AG10803 (cell line): ENCODE results near the gene F8A1.
A peak's percentile ranks its signal among the peaks of the same experiment; 100 is the strongest.
"Not testable (repeated sequence)": the region's sequence is repeated elsewhere in the genome, so short reads cannot be mapped to it uniquely, and the experiment has no call there.

Experiments
- DNase-seq: peaks from one replicate; pipeline ENCODE4 v3.0.0; 2010; ENCODE audit warnings: low read depth
- H3K4me3 ChIP-seq: 2 replicates; pipeline ENCODE4 v1.5.1; 2011; ENCODE audit warnings: mild to moderate bottlenecking, low read length, control low read depth
- CTCF ChIP-seq: conservative IDR thresholded peaks from 2 replicates; pipeline ENCODE4 v1.5.1; 2011; ENCODE audit warnings: mild to moderate bottlenecking, low read length, control low read depth, inconsistent platforms

F8A1 gene

GRCh38 chrX:154886069-154886788 is at the start of gene F8A1:
F8A1 (plus strand) TSS chrX:154886355; CDS start chrX:154886375, 20 bp downstream.
- not testable (repeated sequence) for DNase-seq
- peak within 1 kb of the TSS; percentile 34 for H3K4me3 ChIP-seq

DNA sequence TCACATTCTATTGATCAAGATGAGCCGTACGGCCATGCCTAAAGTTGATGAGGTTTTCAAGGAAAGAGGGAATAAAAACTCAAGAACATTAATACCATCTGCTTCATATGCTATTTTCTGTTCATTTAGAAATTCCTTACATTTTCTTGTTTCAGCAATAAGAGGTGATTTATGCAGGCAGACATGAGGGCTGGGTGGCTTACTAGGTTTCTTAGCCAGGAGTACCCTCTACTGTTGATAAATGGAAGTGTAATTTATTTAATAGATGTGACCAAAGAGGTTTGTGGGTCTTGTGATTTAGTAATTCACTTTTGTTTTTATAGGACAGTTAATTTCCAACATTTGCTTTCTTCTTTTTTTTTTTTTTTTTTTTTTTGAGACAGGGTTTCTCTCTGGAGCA is 45.3 kb upstream of the F8A1 start:
- no peak overlapping the region for H3K4me3 ChIP-seq
- peak; percentile 77 for DNase-seq
- TF ChIP-seq CTCF, result peak; percentile 58

DNA sequence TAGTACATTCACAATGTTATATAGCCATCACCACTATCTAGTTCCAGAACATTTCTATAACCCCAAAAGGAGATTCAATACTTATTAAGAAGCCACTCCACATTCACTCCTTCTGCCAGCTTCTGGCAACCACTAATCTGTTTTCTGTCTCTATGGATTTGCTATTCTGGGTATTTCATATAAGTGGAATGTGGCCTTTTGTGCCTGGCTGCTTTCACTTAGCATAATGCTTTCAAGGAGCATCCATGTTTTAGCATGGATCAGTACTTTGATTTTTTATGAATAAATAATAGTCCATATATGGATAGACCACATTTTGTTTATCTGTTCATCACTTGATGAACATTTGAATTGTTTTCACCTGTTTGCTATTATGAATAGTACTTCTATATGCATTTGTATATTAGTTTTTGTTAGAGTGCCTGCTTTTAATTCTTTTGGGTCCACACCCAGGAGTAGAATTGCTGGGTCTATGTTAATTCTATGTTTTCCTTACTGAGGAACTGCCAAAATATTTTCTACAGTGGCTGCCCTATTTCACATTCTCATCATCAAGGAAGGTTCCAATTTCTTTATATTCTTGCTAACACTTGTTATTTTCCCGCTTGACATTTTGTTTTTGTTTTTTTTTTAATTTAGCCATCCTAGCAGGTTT is 35.1 kb upstream of the F8A1 start:
- no peak for TF ChIP-seq CTCF
- no peak overlapping the region for H3K4me3 ChIP-seq
- DNase-seq, result no peak

DNA sequence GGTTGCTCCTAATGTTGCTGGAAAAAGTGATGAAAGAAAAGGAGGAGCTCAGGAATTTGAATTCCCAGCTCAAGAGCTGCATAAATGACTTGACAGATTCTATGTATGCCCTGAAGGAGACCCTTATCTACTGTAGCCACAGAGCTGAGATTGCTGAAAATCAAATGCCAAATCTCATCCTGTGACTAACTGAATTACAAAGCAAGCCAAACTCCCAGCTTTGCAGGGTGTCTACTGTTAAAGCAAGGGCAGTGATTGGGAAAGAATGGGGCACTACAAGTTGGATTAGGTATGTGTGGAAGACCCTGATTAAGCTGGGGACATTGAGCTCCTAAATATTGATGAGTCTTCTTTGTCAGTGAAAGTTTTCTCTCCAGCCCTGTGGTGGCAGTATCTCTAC is 30.9 kb upstream of the F8A1 start:
- DNase-seq, result no peak
- no peak for TF ChIP-seq CTCF
- no peak overlapping the region for H3K4me3 ChIP-seq

DNA sequence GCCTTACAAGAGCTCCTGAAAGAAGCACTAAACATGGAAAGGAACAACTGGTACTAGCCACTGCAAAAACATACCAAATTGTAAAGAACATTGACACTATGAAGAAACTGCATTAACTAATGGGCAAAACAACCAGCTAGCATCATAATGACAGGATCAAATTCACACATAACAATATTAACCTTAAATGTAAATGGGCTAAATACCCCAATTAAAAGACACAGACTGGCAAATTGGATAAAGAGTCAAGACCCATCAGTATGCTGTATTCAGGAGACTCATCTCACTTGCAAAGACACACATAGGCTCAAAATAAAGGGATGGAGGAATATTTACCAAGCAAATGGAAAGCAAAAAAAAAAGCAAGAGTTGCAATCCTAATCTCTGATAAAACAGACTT is 17.6 kb upstream of the F8A1 start:
- not testable (repeated sequence) for DNase-seq, H3K4me3 ChIP-seq

GRCh38 chrX:154873329-154873728 is 12.8 kb upstream of the F8A1 start:
- no peak for TF ChIP-seq CTCF
- no peak overlapping the region for H3K4me3 ChIP-seq
- DNase-seq, result no peak

- not testable (repeated sequence) for DNase-seq, H3K4me3 ChIP-seq
Measured at GRCh38 chrX:154884069-154884468, 2.1 kb upstream of the F8A1 start.

- H3K4me3 ChIP-seq, DNase-seq: not testable (repeated sequence)
Measured at GRCh38 chrX:154885057-154885456, 1.1 kb upstream of the F8A1 start.

DNA sequence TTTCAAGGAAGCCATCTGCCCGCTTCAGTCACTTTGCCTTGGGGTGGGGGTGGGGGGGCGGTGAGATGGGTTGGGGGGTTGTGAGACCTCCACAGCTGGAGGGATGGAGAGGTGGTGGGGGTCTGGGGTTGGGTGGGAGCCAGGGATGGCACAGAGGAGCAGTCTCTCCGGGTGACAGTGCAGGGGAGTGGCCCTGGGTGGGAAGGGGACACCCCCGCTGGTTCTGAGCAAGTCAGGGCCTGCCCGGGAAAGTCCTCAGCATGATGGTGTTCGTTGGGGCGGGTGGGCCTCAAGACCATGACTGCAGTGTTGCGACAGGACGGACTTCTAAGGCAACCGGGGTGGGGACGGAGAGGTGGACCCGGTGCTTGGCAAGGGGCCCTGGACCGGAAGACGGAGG is 606 bp upstream of the F8A1 start:
- not testable (repeated sequence) for DNase-seq

DNA sequence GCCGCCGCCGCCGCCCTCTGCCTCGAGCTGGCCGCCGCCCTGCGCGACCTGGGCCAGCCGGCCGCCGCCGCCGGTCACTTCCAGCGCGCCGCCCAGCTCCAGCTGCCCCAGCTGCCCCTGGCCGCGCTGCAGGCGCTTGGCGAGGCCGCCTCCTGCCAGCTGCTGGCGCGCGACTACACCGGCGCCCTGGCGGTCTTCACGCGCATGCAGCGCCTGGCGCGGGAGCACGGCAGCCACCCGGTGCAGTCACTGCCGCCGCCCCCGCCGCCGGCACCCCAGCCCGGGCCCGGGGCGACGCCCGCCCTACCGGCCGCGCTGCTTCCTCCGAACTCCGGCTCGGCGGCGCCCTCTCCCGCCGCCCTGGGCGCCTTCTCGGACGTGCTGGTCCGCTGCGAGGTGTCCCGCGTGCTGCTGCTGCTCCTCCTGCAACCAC is 650 bp downstream of the F8A1 start:
- not testable (repeated sequence) for DNase-seq

More for the DNA sequence above, 606 bp upstream of the F8A1 start:
- H3K4me3 ChIP-seq, result not testable (repeated sequence)

More for the DNA sequence above, 650 bp downstream of the F8A1 start:
- H3K4me3 ChIP-seq, result not testable (repeated sequence)
